HPDE6-E6E7 (cell line): ENCODE measurements around the gene TMEM245.
"Not testable (repeated sequence)": the region's sequence is repeated elsewhere in the genome, so short reads cannot be mapped to it uniquely, and the experiment has no call there.

Experiments
- DNase-seq: peaks from one replicate; pipeline ENCODE4 v3.0.0; 2011; ENCODE audit warnings: missing footprints; ENCODE audit errors: extremely low spot score

TMEM245 gene

DNA sequence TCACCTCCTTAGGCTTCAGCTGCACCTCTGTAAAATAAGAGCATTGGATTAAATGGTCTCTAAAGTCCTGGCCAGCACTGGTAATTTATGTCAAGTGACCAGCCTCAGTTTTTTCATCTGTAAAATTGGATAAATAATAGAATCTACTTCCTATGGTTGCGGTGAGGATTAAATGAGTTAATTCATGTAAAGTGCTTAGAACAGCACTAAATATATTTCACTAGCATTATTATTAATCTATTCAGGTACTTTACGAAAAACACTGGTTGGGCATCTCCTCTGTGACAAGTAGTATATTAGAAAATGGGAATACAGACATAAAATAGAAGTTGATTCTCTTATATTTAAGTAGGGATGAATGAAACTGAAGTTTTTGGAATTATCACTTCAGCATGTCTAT lies 13.8 kb upstream of the TMEM245 start:
- DNase-seq, result no peak

DNA sequence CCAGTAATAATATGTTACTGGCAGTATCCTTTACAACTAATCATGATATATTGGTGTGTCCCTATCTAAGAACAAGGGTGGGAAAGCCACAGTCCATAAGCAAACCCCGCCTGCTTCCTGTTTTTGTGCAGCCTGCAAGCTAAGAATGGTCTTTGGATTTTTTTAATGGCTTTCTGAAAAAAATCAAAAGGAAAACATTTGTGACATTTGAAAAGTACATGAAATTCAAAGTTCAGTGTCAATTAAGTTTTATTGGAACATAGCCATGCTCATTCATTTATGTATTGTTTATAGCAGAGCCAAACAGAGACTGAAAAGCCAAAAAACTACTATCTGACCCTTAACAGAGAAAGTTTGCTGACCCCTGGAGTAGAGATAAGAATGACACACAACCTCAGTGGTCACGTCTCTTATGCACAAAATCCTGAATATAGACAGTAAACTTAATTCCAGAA lies 12.8 kb upstream of the TMEM245 start:
- no peak for DNase-seq

DNA sequence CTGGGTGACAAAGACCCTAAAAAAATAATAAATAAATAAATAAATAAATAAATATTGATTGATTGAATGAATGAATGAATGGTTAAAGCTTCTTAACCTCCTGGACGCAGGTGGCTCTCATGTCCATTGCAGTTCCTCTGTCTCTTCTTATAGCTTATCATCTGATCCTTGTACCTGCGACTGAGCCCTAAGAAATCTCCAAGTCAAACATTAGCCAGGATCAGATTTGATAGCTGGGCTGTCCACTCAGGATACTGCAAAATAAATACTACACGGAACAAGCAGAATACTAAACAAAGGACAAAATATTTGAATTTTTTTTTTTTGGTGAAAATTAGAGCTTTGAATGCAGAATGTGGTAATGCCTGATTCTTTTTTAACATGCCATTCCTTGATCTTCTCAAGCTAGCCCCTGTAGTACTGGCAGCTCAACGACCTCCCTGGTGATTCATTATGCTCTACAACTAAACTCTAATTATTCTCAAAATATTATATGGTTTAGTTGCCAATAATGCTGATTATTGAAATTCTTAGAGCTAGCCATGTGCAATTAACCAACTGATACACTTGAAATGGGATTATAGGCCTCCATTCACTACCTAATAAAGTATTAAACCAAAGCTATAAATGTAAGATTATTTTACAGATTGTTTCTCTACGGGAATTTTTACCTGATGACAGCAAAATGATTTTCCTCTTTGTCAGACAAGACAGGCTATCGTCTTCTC lies 9.9 kb upstream of the TMEM245 start:
- no peak for DNase-seq

DNA sequence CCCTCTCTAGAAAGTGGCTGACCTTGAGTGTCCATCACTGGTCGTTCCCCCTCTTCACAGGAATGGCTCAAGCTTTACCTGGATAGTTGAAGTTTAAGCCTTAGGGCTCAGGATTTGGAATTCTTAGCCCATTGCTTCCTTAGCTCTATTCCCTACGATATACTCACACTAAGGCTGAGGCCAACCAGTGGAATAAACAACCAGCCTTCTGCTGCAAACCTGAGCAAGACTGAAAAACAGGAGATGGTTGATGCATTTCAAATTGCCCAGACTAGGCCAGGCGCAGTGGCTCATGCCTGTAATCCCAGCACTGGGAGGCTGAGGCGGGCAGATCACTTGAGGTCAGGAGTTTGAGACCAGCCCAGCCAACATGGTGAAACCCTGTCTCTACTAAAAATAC lies 6.9 kb upstream of the TMEM245 start:
- DNase-seq, result not testable (repeated sequence)

DNA sequence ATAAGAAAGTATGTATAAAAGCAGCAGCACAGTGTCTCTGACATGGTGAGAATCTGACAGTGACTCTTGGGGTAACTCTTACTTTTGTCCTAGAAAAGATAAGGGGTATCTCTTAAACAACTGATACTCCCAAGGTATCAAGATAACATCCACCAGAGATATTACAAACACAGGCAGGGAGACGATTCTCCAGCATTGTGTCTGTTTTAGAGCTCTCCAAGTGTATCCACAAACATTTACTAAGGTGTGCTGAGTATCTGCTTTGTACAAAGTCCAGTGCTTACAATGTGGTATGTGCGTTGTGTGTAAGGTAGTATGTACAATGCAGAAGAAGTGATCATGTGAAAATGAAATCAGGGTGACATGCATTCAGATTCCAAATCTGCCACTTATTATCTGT lies 4.4 kb upstream of the TMEM245 start:
- DNase-seq, result no peak

DNA sequence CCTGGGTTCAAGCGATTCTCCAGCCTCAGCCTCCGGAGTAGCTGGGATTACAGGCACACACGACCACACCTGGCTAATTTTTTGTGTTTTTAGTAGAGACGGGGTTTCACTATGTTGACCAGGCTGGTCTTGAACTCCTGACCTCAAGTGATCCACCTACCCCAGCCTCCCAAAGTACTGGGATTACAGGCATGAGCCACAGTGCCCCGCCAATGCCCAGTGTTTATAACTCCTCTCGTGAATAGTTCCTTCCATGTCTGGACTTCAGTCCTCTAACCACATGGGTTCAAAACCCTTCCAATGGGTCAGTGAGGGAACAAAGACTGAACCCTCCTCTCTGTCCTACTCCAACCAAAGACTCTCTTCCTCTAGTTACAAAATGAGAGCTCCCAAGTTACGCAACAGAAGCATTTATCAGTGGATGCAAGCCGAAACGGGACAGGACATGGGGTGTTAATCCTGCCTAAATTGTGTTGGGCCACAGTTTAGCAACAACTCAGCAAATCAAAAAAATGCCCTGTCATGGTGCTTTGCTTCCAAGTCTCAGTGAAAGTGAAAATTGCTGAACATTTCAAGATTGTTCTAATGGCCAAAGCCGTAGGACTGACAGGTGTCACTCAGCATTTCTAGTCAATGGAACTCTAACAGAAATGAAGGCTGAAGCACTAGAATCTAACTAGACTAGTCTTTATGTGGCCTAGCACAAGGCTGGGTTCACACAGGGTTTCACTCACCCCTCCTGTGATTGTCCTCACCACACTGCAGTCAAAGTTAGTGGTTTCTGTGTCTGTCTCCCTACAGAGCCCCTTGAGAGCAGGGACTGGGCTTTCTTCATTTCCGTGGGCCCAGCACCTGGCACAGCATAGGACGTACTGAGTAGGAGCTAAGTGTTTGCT lies 3.2 kb upstream of the TMEM245 start:
- DNase-seq, result no peak

DNA sequence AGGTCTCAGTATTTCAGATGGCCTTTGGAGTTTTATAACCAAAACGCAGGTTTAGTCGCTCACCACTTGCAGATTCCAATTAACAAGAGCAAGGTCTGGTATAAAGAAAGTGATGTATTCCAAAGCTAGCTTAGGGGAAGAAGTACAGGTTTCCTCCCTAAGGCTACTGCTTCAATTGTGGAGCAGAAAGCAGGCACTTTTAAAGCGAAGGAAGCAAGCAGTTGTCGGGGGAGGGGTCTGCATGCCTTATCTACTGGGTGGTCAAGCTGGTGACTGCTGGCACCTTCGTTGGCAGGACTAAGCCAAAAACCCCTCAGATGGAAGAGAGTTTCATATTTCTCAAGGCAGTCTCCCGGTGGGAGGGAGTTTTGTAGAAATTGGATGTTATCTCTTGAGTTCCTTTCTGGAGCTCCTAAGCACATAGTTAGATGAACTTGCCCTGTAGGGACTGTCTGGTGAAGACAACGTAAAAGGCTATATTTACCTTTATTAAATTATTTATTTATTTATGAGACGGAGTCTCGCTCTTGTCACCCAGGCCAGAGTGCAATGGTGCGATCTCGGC lies 1.6 kb upstream of the TMEM245 start:
- DNase-seq, result no peak

DNA sequence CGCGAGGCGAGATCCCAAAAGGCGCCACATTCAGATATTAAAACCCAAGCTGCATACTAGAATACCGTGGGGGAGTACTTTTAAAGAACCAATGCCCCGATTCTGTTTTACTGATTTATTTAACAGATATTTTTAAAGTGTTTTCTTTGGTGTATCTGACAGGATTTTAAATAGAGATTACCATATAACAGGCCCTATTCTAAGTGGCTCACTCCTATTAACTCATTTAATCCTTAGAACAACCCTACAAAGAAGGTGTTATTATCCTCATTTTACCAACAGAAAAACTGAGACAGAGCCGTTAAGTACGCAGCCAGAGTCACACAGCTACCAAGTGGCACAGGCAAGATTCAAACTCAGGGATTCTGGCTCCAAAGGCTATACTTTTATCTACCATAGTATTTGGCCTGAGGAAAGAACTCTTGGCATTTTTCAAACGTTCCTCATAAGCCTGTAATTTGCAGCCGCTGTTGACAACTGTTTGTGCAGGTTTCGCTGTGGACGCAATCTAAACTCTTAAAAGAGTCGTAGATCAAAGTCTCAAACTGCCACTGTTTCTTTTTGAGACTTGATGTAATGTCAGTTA lies 550 bp upstream of the TMEM245 start:
- DNase-seq, result no peak

DNA sequence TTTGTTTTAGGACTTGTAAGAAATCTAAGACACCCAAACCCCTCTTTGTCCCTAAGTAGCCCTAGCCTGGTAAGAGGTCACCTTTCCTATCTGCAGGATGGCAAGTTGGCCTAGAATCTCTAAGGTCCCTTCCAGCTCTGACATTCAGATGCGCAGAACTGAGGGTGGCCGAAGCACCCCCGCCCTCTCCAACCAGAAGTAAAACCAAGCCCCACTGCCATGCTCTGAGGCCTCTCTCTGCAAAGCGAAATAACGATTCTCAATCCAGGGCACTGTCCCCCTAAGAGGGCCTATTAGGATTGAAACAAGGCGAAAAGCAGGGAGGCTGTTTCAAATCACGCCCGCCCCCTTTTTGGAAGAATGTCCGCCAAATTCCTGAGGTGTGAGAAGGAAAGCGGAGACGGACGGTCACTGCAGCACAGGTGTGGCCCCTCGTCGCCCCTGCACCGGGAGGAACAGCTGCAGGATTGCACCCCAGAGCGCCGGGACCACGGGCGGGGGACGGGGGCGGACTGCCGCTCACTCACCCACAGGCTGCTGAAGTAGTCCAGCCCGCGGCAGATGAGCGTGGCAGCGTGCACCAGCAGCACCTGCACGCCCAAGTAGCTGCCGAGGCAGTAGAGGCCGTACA lies 824 bp downstream of the TMEM245 start:
- DNase-seq, result no peak

DNA sequence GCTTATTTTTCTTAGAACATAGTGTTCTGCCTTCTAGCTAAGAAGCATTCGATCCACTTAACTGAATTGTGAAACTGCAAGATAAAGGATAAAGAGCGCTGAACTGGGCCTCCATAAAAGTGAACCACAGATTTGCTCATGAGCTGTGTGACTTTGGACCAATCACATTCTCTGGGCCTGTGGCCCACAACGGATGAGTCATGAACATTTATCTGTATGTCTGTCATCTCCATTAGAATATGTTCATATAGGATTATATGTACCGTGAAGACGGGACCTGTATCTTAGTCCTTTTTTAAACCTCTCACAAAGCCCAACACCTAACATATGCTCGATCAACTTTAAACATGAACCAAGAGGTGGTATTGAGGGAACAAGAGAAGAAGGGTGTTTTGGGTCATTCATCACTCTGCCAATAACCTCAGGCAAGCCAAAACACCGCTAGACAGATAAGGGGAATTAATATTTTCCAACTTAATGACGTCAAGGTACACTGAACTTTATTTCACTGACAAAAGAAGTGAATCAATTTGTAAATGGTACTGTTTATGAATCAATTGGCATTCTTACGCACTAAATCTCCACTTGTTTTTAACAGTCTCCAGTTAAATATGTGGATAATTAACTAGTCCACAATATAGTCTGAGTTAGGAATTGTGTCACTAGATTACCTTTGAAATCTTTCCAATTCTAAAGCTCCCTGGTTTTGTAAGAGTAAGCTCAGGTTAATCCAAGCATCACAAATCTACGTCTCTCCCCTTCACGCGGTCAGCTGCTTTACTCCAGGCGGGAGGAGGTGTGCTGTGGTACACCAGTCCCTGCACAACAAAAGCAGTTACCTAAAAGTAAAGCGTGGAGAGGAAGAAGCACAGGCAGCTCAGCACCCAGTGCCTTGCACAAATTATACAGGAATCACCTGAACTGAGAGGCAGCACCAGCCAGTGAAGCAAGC lies 1.6 kb downstream of the TMEM245 start:
- peak; percentile 53 for DNase-seq

DNA sequence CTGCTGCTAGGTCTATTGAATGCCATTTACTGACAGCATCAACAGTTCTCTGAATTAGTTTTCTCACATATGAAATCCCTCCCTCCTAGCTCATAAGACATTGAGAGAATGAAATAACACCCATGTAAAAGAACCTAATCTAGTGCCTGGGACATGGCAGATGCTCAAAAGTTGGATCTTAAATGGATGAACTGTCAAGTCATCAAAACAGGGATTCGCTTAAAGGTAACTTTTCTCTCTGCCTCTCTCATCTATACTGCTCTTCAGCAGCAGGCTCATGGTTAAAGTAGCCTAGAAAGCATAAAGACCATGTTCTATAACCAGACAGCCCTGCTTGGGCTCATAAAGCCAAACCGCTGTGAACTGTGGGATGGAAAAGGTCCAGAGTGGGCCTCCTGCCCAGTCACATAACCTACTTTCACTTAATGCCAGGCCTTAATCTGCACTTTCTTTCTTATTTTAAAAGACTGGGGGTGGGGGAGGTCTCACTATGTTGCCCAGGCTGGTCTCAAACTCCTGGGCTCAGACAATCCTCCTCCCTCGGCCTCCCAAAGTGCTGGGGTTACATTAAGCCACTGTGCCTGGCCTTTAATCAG lies 3.7 kb downstream of the TMEM245 start:
- DNase-seq, result no peak

DNA sequence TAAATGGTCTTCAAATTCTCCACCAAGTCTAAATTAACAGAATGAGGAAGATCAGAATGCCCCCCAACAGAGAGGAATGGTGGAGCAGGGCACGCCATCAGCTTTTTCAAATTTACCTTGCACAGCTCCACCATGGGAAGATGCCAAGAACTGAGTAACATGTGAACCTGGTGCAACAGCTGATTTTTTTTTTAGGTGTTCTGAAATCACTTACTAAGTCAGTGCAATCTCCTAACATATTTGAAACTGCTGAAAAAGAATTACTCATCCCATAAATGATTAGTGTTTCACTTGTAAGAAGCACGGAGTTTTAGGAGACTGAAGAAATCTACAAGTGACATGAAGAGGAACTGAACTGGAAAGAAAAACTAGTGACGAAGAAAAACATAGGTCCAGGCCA lies 5.1 kb downstream of the TMEM245 start:
- no peak for DNase-seq

DNA sequence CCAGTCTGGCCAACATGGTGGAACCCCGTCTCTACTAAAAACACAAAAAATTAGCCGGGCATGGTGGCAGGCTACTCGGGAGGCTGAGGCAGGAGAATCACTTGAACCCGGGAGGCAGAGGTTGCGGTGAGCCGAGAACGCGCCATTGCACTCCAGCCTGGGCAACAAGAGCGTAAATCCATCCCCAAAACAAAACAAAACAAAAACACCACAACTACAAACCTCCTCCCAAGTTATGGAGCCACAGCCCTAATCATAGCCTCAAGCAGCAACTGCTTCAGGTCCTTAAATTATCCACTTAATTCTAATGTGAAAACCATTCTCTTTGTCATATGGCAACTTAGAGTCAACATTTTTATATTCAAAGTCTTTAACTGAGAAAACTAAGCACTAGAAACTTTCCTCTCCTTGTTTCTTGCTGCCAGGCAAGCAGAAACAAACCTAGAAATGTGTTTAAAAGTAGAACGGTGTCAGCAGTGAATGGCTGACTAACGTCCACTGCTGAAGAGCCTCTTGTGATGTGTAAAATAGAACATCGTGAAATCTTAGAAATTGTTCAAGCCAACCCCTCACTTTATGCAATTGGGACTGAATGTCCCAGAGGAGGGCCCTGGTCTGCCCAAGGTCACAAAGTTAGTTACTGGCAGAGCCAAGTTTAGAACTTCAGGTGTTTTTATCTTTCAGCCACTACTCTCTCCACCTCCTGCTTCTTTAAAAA lies 5.7 kb downstream of the TMEM245 start:
- no peak for DNase-seq

DNA sequence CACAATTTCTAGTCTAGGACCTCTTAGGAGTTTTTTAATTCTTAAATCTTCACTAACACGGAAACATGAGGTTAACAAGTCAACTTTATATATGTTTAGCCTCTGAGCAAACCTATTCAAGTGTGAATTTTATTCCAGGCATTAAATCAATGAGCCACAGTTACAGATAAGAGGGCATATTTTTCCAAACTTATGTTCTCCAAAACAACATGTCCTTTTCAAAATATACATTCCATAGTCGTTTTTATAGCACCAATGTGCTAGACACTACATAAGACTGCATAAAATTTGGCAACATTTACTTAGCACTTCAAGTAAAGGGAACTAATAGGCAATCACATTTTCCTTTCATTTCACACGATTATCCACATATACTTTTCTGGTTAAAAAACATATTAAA lies 6.5 kb downstream of the TMEM245 start:
- DNase-seq, result no peak

DNA sequence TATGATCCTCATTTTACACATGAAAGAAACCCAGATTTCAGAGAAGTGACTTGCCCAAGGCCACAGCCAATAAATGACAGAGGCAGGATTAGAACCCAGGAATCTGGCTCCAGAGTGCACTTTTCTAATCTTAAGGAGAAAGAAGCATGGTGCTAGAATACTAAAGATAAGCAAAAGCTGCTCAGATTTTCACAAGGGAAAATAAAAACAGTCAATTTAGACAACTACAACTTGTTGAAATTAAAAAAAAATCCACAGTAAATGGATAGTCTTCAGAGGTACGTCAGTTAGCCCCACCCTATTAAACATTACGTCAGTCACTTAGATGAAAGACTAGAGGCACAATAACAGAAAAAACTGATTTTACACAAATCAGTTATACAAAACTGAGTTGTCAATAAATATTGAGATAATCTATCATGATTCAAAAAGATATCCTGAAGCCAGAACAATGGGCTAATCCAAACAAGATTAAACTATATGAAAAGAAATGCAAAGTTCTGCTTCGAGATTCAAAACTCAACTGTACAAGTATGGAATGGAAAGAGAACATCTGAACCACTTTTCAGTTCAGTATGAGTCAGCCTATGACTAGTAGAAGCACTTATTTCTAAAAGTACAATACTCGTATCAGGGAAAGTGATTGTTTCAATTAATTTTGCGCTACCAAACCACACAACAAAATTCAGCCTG lies 9.3 kb downstream of the TMEM245 start:
- no peak for DNase-seq

DNA sequence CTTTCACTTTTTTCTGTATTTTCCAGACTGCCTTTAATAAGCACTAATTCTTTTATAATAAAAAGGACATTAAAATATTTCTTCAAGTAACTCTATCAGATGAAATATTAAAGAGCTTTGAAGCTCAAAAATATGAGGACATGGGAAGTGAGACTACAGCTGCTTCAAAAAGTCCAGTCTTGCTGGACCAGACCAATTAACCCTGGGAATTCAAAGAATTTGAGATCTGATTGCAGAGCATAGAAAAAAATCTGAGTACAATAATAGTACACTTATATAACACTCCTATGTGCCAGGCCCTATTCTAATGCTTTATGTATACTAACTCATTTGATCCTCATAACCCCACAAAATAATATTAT lies 9.8 kb downstream of the TMEM245 start:
- no peak for DNase-seq

DNA sequence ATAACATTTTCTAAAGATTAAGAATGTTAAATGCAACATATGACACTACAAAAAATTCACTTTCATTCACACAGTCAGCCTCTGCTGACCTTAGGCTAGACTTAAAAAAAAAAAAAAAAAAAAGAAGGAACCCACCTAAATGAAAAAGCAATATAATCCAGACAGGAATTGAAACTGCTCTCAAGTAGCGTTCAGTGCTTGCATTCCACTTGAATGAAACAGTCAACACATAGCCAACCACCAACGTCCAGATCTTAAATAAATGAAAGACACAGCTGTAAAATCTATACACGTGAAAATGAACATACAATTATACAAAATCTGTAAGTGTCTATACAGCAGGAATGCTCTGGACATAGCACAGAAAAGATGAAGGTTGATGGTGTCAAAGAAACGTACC lies 11.4 kb downstream of the TMEM245 start:
- DNase-seq, result no peak

DNA sequence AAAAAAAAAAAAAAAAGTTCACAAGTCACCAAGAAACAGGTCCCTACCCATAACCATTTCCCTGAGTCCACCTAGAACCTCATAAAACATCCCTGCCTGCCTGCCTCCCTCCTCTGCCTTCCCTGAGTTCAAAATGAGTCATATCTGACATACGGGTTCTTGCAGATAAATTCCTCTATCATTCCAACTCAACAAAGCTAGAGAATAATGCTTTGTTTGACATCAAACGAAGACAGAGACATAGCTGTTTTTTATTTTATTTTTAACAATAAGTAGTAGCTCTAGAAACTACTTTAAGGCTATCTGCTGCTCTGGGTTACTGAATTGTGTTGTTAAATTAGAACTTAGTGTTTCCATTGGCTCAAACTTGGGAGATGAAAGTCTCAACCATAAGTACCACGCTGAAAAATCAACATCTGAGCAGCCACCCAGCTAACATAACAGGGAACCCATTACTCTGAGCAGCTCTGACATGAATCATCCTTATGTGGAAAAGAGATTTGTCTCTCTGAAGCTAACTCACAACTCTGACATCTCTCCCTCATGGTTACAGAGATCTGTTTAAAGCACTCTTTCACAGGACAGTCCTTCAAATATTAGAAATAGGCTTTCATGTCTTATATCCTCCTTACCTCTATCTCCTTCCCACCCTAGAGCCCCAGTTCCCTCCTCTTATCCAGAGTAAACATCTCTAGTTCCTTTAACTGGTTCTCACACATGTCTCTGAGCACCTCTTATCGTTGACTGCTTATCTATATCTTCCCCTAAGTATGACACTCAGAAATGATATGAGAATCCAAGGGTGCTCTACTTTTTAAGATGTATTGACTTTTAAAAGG lies 12.1 kb downstream of the TMEM245 start:
- DNase-seq, result no peak
